BLaER1 treated with 17β-estradiol and CSF1 and Interleukin-3, amounts not matched to agents 10 nM and 100 nM (cell line): ENCODE results near the gene ST6GALNAC4.

Experiments used
- H3K27ac ChIP-seq, 11 experiments: shearing (Covaris generic); formaldehyde crosslinking; 2 replicates each; pipeline ENCODE4 v1.8.1; 2022
- H3K27me3 ChIP-seq, 11 experiments: shearing (Covaris generic); formaldehyde crosslinking; 2 replicates each; pipeline ENCODE4 v1.8.1; 2022
- H3K36me3 ChIP-seq, 11 experiments: shearing (Covaris generic); formaldehyde crosslinking; 2 replicates each; pipeline ENCODE4 v1.8.1; 2022
- H3K4me1 ChIP-seq, 10 experiments: shearing (Covaris generic); formaldehyde crosslinking; 2 replicates each; pipeline ENCODE4 v1.8.1; 2022
- H3K4me2 ChIP-seq, 11 experiments: shearing (Covaris generic); formaldehyde crosslinking; 2 replicates each; pipeline ENCODE4 v1.8.1; 2022
- H3K4me3 ChIP-seq, 10 experiments: shearing (Covaris generic); formaldehyde crosslinking; 2 replicates each; pipeline ENCODE4 v1.8.1; 2022
- H3K9ac ChIP-seq, 11 experiments: shearing (Covaris generic); formaldehyde crosslinking; 2 replicates each; pipeline ENCODE4 v1.8.1; 2022
- H3K9me3 ChIP-seq, 11 experiments: shearing (Covaris generic); formaldehyde crosslinking; replicated peaks in 1 of 11; 2 replicates each; pipeline ENCODE4 v1.8.1; 2022
- H4K20me1 ChIP-seq, 11 experiments: shearing (Covaris generic); formaldehyde crosslinking; 2 replicates each; pipeline ENCODE4 v1.8.1; 2022
- Cebpa-rat ChIP-seq, 11 experiments: shearing (Covaris generic); IDR thresholded peaks; 2 replicates each; pipeline ENCODE4 v1.8.1; 2022

ST6GALNAC4 gene

DNA sequence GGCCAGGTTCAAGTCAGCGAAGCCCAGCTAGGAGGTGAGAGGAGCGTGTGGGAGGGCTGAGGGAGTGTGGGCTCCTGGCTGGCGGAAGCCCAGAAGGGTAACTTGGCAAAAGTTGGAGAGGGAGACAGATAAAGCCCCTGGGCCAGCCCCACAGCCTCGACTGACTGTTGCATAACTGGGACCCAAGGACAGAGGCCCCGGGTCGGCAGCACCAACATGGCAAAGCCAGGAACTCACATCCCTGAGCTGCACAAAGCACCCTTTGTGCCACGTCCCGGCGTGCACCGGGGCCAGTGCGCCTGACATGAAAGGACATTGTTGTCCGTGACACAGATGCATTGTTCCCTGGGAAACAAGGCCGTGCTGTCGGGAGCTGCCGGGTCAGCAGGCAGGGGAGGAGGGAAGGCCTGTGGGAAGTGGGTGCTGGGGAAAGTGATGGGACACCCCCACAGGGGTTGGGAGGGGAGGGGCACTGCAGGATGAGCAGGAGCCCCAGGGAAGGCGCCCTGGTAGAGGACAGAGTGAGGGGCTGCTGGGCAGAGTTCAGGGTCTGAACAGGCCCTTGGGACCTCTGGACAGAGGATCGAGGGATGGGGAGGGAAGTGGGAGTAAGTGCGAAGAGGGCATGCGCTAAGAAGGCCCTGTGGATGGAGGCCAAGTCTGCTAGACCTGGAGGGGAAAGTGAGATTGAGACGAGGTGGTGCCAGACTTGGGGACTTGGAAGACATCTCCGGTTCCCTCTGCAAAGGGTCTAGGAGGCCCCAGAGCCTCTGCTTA lies 33.9 kb upstream of the ST6GALNAC4 start:
- TF ChIP-seq Cebpa-rat (IDR thresholded peaks at IDR 0.05) = no peak
- Histone ChIP-seq H3K9ac (peak overlapping the region in 2 of 11 experiments; percentile 10 to 29; a peak in 1 of 22 replicates), H3K36me3 (no peaks in the 10 kb centered on the region), H3K4me1 (peaks cover 12 to 59% (median 56%) of the 10 kb centered on the region in 10 experiments; a peak in 19 of 20 replicates), H3K4me2 (peak overlapping the region in 3 of 11 experiments; percentile 61 to 65 (median 61); a peak in 5 of 22 replicates), H3K27ac (no peak overlapping the region), H3K27me3 (no peaks in the 10 kb centered on the region), H4K20me1 (peaks cover 12 to 90% (median 33%) of the 10 kb centered on the region in 11 experiments; a peak in 20 of 22 replicates), H3K9me3 (no peaks in the 10 kb centered on the region), H3K4me3 (no peak overlapping the region)

- Histone ChIP-seq H3K9me3 (no peaks in the 10 kb centered on the region), H3K27ac (no peak overlapping the region), H3K4me1 (peaks cover 5 to 52% (median 49%) of the 10 kb centered on the region in 10 experiments; a peak in 19 of 20 replicates), H4K20me1 (peaks cover 5 to 83% (median 26%) of the 10 kb centered on the region in 11 experiments; a peak in 20 of 22 replicates), H3K4me3 (no peak overlapping the region), H3K27me3 (no peaks in the 10 kb centered on the region), H3K36me3 (peaks cover 0 to 7% (median 3%) of the 10 kb centered on the region in 11 experiments; a peak in 10 of 22 replicates), H3K9ac (peak overlapping the region in 3 of 11 experiments; percentile 10 to 36 (median 29); a peak in 3 of 22 replicates), H3K4me2 (peak overlapping the region in 10 of 11 experiments; percentile 31 to 65 (median 54); a peak in 16 of 22 replicates)
- no peak for TF ChIP-seq Cebpa-rat (IDR thresholded peaks at IDR 0.05)
Measured at GRCh38 chr9:127949827-127950512, 33.1 kb upstream of the ST6GALNAC4 start.

GRCh38 chr9:127947841-127948710 lies 31.2 kb upstream of the ST6GALNAC4 start:
- TF ChIP-seq Cebpa-rat (IDR thresholded peaks at IDR 0.05) = no peak
- Histone ChIP-seq H3K9me3 (no peaks in the 10 kb centered on the region), H3K36me3 (peaks cover 0 to 15% (median 12%) of the 10 kb centered on the region in 11 experiments; a peak in 13 of 22 replicates), H3K27ac (peak overlapping the region in 3 of 11 experiments; percentile 0 to 27 (median 11); a peak in 3 of 22 replicates), H4K20me1 (peaks cover 0 to 78% (median 9%) of the 10 kb centered on the region in 11 experiments; a peak in 13 of 22 replicates), H3K4me1 (peaks cover 17 to 64% (median 56%) of the 10 kb centered on the region in 10 experiments), H3K4me3 (no peak overlapping the region), H3K4me2 (peak overlapping the region in 8 of 11 experiments; percentile 5 to 51 (median 32); a peak in 10 of 22 replicates), H3K9ac (peak overlapping the region in 1 of 11 experiments; percentile 30; a peak in 2 of 22 replicates), H3K27me3 (no peaks in the 10 kb centered on the region)

DNA sequence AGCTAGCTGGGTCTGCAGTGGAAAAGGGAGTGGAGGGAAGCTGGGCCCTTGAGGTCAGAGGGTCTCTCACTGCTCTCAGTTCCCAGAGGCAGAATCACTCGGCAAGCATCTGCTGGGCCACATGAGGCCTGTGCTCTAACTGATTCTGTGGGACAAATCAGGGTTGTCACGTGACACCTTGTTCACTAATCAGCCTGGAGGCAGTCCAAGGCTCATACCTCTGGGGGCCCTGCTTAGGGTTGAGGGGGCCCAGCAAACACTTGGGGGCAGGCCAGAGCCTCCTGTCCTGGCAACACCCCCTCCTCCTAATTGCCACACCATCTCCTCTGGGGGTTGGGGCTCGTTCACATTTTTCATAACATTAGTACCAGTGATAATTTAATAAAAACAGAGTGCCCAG lies 29.9 kb upstream of the ST6GALNAC4 start:
- Histone ChIP-seq H3K4me2 (peak overlapping the region in 7 of 11 experiments; percentile 9 to 51 (median 21); a peak in 11 of 22 replicates), H3K27ac (peak overlapping the region in 1 of 11 experiments; percentile 27; a peak in 1 of 22 replicates), H3K36me3 (peaks cover 0 to 22% (median 13%) of the 10 kb centered on the region in 11 experiments; a peak in 14 of 22 replicates), H3K4me3 (no peak overlapping the region), H3K4me1 (peaks cover 19 to 71% (median 61%) of the 10 kb centered on the region in 10 experiments), H3K9ac (peak overlapping the region in 6 of 11 experiments; percentile 4 to 32 (median 18); a peak in 4 of 22 replicates), H3K27me3 (no peaks in the 10 kb centered on the region), H3K9me3 (no peaks in the 10 kb centered on the region), H4K20me1 (peaks cover 0 to 73% (median 6%) of the 10 kb centered on the region in 11 experiments; a peak in 13 of 22 replicates)
- no peak for TF ChIP-seq Cebpa-rat (IDR thresholded peaks at IDR 0.05)

- Histone ChIP-seq H3K4me3 (no peak overlapping the region), H4K20me1 (peaks cover 0 to 67% (median 6%) of the 10 kb centered on the region in 11 experiments; a peak in 12 of 22 replicates), H3K4me2 (peak overlapping the region in 1 of 11 experiments; percentile 45; a peak in 1 of 22 replicates), H3K9me3 (no peaks in the 10 kb centered on the region), H3K9ac (peak overlapping the region in 2 of 11 experiments; percentile 4 to 15; a peak in 2 of 22 replicates), H3K36me3 (peaks cover 0 to 23% (median 13%) of the 10 kb centered on the region in 11 experiments; a peak in 14 of 22 replicates), H3K4me1 (peaks cover 19 to 71% (median 61%) of the 10 kb centered on the region in 10 experiments), H3K27me3 (no peaks in the 10 kb centered on the region), H3K27ac (peak overlapping the region in 1 of 11 experiments; percentile 16; a peak in 1 of 22 replicates)
- TF ChIP-seq Cebpa-rat (IDR thresholded peaks at IDR 0.05) = no peak
Measured at GRCh38 chr9:127945942-127946341, 29.1 kb upstream of the ST6GALNAC4 start.

DNA sequence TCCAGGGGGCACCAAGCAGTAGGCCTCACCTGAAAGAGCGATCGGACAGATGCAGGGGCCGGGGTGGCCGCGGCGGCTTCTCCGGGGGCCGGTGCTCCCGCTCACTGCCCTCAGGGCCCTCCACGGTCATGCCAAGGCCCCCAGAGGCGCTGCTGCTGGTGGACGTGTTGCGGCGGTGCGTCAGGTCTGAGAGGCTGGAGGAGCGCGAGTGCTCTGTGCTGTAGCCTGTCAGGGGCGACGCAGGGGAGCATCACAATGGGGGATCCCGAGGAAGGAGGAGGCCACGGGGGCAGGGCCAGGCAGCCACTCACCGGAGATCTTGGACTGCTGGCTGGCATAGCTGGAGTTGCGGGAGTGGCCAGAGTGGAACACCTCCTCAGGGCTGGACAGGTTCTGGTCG lies 28.5 kb upstream of the ST6GALNAC4 start:
- H3K4me1 ChIP-seq = peaks cover 19 to 68% (median 59%) of the 10 kb centered on the region in 10 experiments
- no peak overlapping the region for H3K4me3 ChIP-seq
- no peak overlapping the region for H3K27ac ChIP-seq
- H3K4me2 ChIP-seq = no peak overlapping the region
- peaks cover 0 to 23% (median 13%) of the 10 kb centered on the region in 11 experiments; a peak in 14 of 22 replicates for H3K36me3 ChIP-seq
- H4K20me1 ChIP-seq = peaks cover 0 to 62% (median 6%) of the 10 kb centered on the region in 11 experiments; a peak in 12 of 22 replicates
- TF ChIP-seq Cebpa-rat (IDR thresholded peaks at IDR 0.05) = no peak
- H3K9me3 ChIP-seq = no peaks in the 10 kb centered on the region
- no peaks in the 10 kb centered on the region for H3K27me3 ChIP-seq
- H3K9ac ChIP-seq = no peak overlapping the region; a peak in 1 of 22 replicates

- Histone ChIP-seq H3K27ac (no peak overlapping the region), H3K36me3 (peaks cover 0 to 23% (median 13%) of the 10 kb centered on the region in 11 experiments; a peak in 14 of 22 replicates), H3K9me3 (no peaks in the 10 kb centered on the region), H3K4me2 (no peak overlapping the region), H3K4me3 (no peak overlapping the region), H3K9ac (no peak overlapping the region), H3K4me1 (peaks cover 19 to 61% (median 52%) of the 10 kb centered on the region in 10 experiments), H4K20me1 (peaks cover 0 to 56% (median 5%) of the 10 kb centered on the region in 11 experiments; a peak in 12 of 22 replicates), H3K27me3 (no peaks in the 10 kb centered on the region)
- no peak for TF ChIP-seq Cebpa-rat (IDR thresholded peaks at IDR 0.05)
Measured at GRCh38 chr9:127944586-127945218, 27.9 kb upstream of the ST6GALNAC4 start.
